H1 (cell line): ENCODE measurements around the gene ARHGEF6. TPM values are rescaled to one million over a fixed set of nuclear protein-coding genes. Genes with fewer than 3 reads are reported as not detected.

Experiments
- CTCF ChIA-PET: fragments of 300-600 bp; sonication (Branson Sonifier 250); formaldehyde crosslinking; loops from one replicate; lab custom pipeline; 2021; ENCODE audit not compliant: partially characterized antibody; lab: Charles Lee
- POLR2A ChIA-PET: fragments of 300-600 bp; sonication (Branson Sonifier 250); formaldehyde crosslinking; loops from one replicate; lab custom pipeline; 2021; ENCODE audit warnings: inconsistent platforms; ENCODE audit not compliant: partially characterized antibody; lab: Charles Lee
- DNase-seq, 2 experiments: peaks; one replicate each; pipeline versions ENCODE4 v3.0.0 to v3.0.0-alpha.2; 2010 to 2022; ENCODE audit warnings: low spot score in 2 of 2, low read depth in 1 of 2, mixed read lengths in 1 of 2
- FAIRE-seq: peaks from 2 replicates; lab custom pipeline; 2011; peaks lifted over from hg19 to GRCh38; lab: Jason Lieb, UNC
- H2AFZ ChIP-seq: 2 replicates; pipeline ENCODE4 v1.8.1; 2012; ENCODE audit warnings: low read length, inconsistent platforms
- H2AK5ac ChIP-seq: 2 replicates; pipeline ENCODE4 v1.6.1; 2013; ENCODE audit warnings: low read depth, low read length
- H2BK120ac ChIP-seq: replicated peaks from 2 replicates; pipeline ENCODE3; 2013; ENCODE audit warnings: low read depth, low read length, inconsistent platforms
- H2BK12ac ChIP-seq: 2 replicates; pipeline ENCODE4 v1.6.1; 2013; ENCODE audit warnings: low read depth, low read length
- H2BK15ac ChIP-seq: 2 replicates; pipeline ENCODE4 v1.6.1; 2013; ENCODE audit warnings: low read length
- H2BK20ac ChIP-seq: 2 replicates; pipeline ENCODE4 v1.6.1; 2013; ENCODE audit warnings: low read length
- H2BK5ac ChIP-seq: 2 replicates; pipeline ENCODE4 v1.6.1; 2013; ENCODE audit warnings: low read depth, low read length
- H3K14ac ChIP-seq: 2 replicates; pipeline ENCODE4 v1.6.1; 2013; ENCODE audit warnings: inconsistent platforms; ENCODE audit not compliant: insufficient read length
- H3K18ac ChIP-seq: 2 replicates; pipeline ENCODE4 v1.6.1; 2013; ENCODE audit warnings: low read length; ENCODE audit errors: extremely low read depth
- H3K23ac ChIP-seq: 2 replicates; pipeline ENCODE4 v1.6.1; 2013; ENCODE audit warnings: inconsistent platforms; ENCODE audit not compliant: insufficient read length
- H3K23me2 ChIP-seq: 2 replicates; pipeline ENCODE4 v1.6.1; 2013; ENCODE audit warnings: low read depth, low read length
- H3K27ac ChIP-seq: 2 replicates; pipeline ENCODE4 v1.6.1; 2011; ENCODE audit warnings: low read depth, low read length, inconsistent platforms
- H3K27me3 ChIP-seq, 4 experiments: replicated peaks in 1 of 4; 1 replicate in 1 of 4; 2 replicates in 3 of 4; pipeline versions ENCODE4 v1.6.1 to v1.8.1; 2011 to 2013; ENCODE audit warnings: low read length in 3 of 4, mild to moderate bottlenecking in 3 of 4, inconsistent platforms in 2 of 4, mixed read lengths in 2 of 4, moderate library complexity in 1 of 4; ENCODE audit not compliant: control insufficient read depth in 3 of 4, insufficient read depth in 3 of 4; ENCODE audit errors: extremely low read depth in 1 of 4
- H3K36me3 ChIP-seq, 4 experiments: 2 replicates each; pipeline versions ENCODE4 v1.6.1 to v1.8.1; 2011 to 2013; ENCODE audit warnings: mild to moderate bottlenecking in 4 of 4, low read length in 3 of 4, moderate library complexity in 2 of 4, control low read depth in 1 of 4, inconsistent platforms in 1 of 4; ENCODE audit not compliant: insufficient read depth in 4 of 4, control insufficient read depth in 2 of 4
- H3K4ac ChIP-seq: replicated peaks from 2 replicates; pipeline ENCODE3; 2013; ENCODE audit warnings: low read length, low read depth, mixed read lengths, inconsistent platforms; ENCODE audit not compliant: insufficient read length
- H3K4me1 ChIP-seq, 4 experiments: replicated peaks in 1 of 4; 1 replicate in 1 of 4; 2 replicates in 3 of 4; pipeline versions ENCODE4 v1.6.1 to v1.8.1; 2011 to 2013; ENCODE audit warnings: low read length in 3 of 4, inconsistent platforms in 2 of 4, mixed read lengths in 1 of 4; ENCODE audit not compliant: insufficient read depth in 4 of 4, control insufficient read depth in 3 of 4
- H3K4me2 ChIP-seq, 2 experiments: 2 replicates each; pipeline versions ENCODE4 v1.6.1 to v1.8.1; 2011 to 2013; ENCODE audit warnings: low read depth in 2 of 2, low read length in 2 of 2, control low read depth in 1 of 2, inconsistent platforms in 1 of 2, mild to moderate bottlenecking in 1 of 2; ENCODE audit not compliant: insufficient read depth in 1 of 2
- H3K4me3 ChIP-seq, 4 experiments: fragments of 200-600, 300-600 bp in 1 of 4; sonication (generic), shearing (Covaris generic), sonication (Bioruptor Twin) in 1 of 4; 2 replicates each; pipeline versions ENCODE4 v1.5.1 to v1.8.1; 2011 to 2016; ENCODE audit warnings: low read length in 4 of 4, low read depth in 3 of 4, control low read depth in 2 of 4, inconsistent platforms in 2 of 4, mild to moderate bottlenecking in 2 of 4, mixed read lengths in 1 of 4, moderate library complexity in 1 of 4; ENCODE audit not compliant: insufficient read depth in 2 of 4; ENCODE audit errors: extremely low read depth in 1 of 4
- H3K56ac ChIP-seq: replicated peaks from 2 replicates; pipeline ENCODE3; 2013; ENCODE audit warnings: low read depth, mild to moderate bottlenecking, mixed read lengths, low read length, inconsistent platforms; ENCODE audit not compliant: insufficient read length
- H3K79me1 ChIP-seq: 2 replicates; pipeline ENCODE4 v1.6.1; 2013; ENCODE audit warnings: low read depth, low read length, control low read depth
- H3K79me2 ChIP-seq, 2 experiments: 2 replicates each; pipeline versions ENCODE4 v1.6.1 to v1.8.1; 2012 to 2013; ENCODE audit warnings: low read length in 2 of 2, mild to moderate bottlenecking in 2 of 2, inconsistent platforms in 1 of 2; ENCODE audit not compliant: insufficient read depth in 2 of 2, control insufficient read depth in 1 of 2
- H3K9ac ChIP-seq, 4 experiments: replicated peaks in 1 of 4; 1 replicate in 1 of 4; 2 replicates in 3 of 4; pipeline versions ENCODE4 v1.6.1 to v1.8.1; 2011 to 2013; ENCODE audit warnings: low read depth in 3 of 4, low read length in 3 of 4, control low read depth in 2 of 4, mild to moderate bottlenecking in 2 of 4, moderate library complexity in 2 of 4, inconsistent platforms in 1 of 4; ENCODE audit errors: extremely low read depth in 1 of 4
- H3K9me3 ChIP-seq, 2 experiments: 2 replicates each; pipeline versions ENCODE4 v1.6.1 to v1.8.1; 2012 to 2013; ENCODE audit warnings: mild to moderate bottlenecking in 2 of 2, moderate library complexity in 2 of 2, control low read depth in 1 of 2, inconsistent platforms in 1 of 2, low read depth in 1 of 2, low read length in 1 of 2, mixed read lengths in 1 of 2; ENCODE audit not compliant: insufficient read depth in 2 of 2
- H4K20me1 ChIP-seq, 2 experiments: replicated peaks in 1 of 2; 2 replicates each; pipeline versions ENCODE3 to v1.8.1; 2011 to 2013; ENCODE audit warnings: inconsistent platforms in 2 of 2, low read length in 2 of 2, mild to moderate bottlenecking in 1 of 2; ENCODE audit not compliant: insufficient read depth in 2 of 2, control insufficient read depth in 1 of 2
- H4K5ac ChIP-seq: 2 replicates; pipeline ENCODE4 v1.6.1; 2013; ENCODE audit warnings: low read length, low read depth, mixed read lengths, inconsistent platforms; ENCODE audit not compliant: insufficient read length
- H4K8ac ChIP-seq: 2 replicates; pipeline ENCODE4 v1.8.0; 2013; ENCODE audit warnings: mild to moderate bottlenecking, moderate library complexity, low read length, inconsistent platforms; ENCODE audit not compliant: insufficient read depth; ENCODE audit errors: extremely low read depth
- H4K91ac ChIP-seq: replicated peaks from 2 replicates; pipeline ENCODE3; 2013; ENCODE audit warnings: low read length, mixed read lengths, inconsistent platforms; ENCODE audit not compliant: insufficient read length
- BCL11A ChIP-seq, 2 experiments: IDR thresholded peaks; one replicate each; pipeline ENCODE4 v1.6.1; 2011; ENCODE audit warnings: low read depth in 2 of 2, low read length in 2 of 2, mild to moderate bottlenecking in 2 of 2
- CREB1 ChIP-seq: IDR thresholded peaks from 2 replicates; pipeline ENCODE4 v1.6.1; 2012; ENCODE audit warnings: inconsistent platforms
- CTBP2 ChIP-seq: IDR thresholded peaks from 2 replicates; pipeline ENCODE4 v1.7.0; 2011; ENCODE audit warnings: borderline replicate concordance, mild to moderate bottlenecking, moderate library complexity, mixed read lengths, low read length; ENCODE audit not compliant: insufficient read depth, insufficient read length
- HDAC2 ChIP-seq, 2 experiments: fragments of 300-600 bp in 1 of 2; sonication (generic) in 1 of 2; IDR thresholded peaks; 2 replicates each; pipeline ENCODE4 v1.6.1; 2011 to 2012; ENCODE audit warnings: low read depth in 2 of 2, low read length in 2 of 2, mild to moderate bottlenecking in 2 of 2, moderate library complexity in 2 of 2, borderline replicate concordance in 1 of 2, inconsistent platforms in 1 of 2
- HDAC6 ChIP-seq: IDR thresholded peaks from one replicate; pipeline ENCODE4 v1.7.1; 2012; ENCODE audit warnings: low read depth, mild to moderate bottlenecking, inconsistent platforms, low read length, moderate library complexity
- KDM5A ChIP-seq: fragments of 200-600 bp; IDR thresholded peaks from 2 replicates; pipeline ENCODE4 v1.7.1; 2012; ENCODE audit warnings: mild to moderate bottlenecking, low read length, inconsistent platforms, mixed read lengths
- MAFK ChIP-seq: IDR thresholded peaks from 2 replicates; pipeline ENCODE4 v1.6.1; 2012; ENCODE audit warnings: low read depth, mild to moderate bottlenecking, improper control_type of control experiment, low read length
- RNF2 ChIP-seq: fragments of 200-900, 300-1000 bp; sonication (generic); IDR thresholded peaks from 2 replicates; pipeline ENCODE4 v1.7.1; 2016; ENCODE audit warnings: borderline replicate concordance, low read depth, mild to moderate bottlenecking, antibody characterized with exemption, low read length; ENCODE audit not compliant: poor library complexity, severe bottlenecking; ENCODE audit errors: missing control alignments
- TCF12 ChIP-seq: IDR thresholded peaks from 2 replicates; pipeline ENCODE4 v1.6.1; 2011; ENCODE audit warnings: low read depth, mild to moderate bottlenecking, low read length
- WGBS, 2 experiments: shearing (Covaris generic) in 1 of 2; methylation state at CpG; one replicate each; pipeline versions ENCODE4 v1.1.6 to v1.1.7; 2013 to 2015; ENCODE audit warnings: low lambda C conversion rate in 2 of 2, mixed read lengths in 2 of 2, inconsistent platforms in 1 of 2, low coverage in 1 of 2, missing lambda C conversion rate in 1 of 2; ENCODE audit not compliant: insufficient replicate concordance in 2 of 2, insufficient coverage in 1 of 2, insufficient read length in 1 of 2; ENCODE audit errors: extremely low coverage in 1 of 2, missing lambda C conversion rate in 1 of 2; 5-methylcytosine and 5-hydroxymethylcytosine counted together
- polyA plus RNA-seq, 7 experiments: library from polyadenylated mRNA; depleted of rRNA in 3 of 7; stranded (reverse) in 5 of 7; unstranded in 2 of 7; fragments of >200 nt in 5 of 7; fragments of 200-250 nt in 2 of 7; gene quantifications; 1 replicate in 5 of 7; 2 replicates in 1 of 7; 4 replicates in 1 of 7; pipeline versions ENCODE4 v1.2.1 to v1.2.3, GENCODE V29; 2011 to 2013; ENCODE audit warnings: missing spikeins in 2 of 7, mixed read lengths in 2 of 7
- total RNA-seq: library from RNA; stranded (reverse); fragmentation: NEBNext Ultra II Directional; extraction: Animal tissue kit (Norgen Biotek cat#: 25700); gene quantifications from 2 replicates; pipeline ENCODE4 v1.2.1, GENCODE V29; 2021
- TF ChIP-seq, protein P1 (sequence below): IDR thresholded peaks from 2 replicates; pipeline ENCODE4 v1.6.1; 2011; ENCODE audit warnings: low read depth, mild to moderate bottlenecking, low read length; ENCODE audit not compliant: insufficient read depth

The ARHGEF6 gene
- total and polyA plus RNA-seq, 2 of the 8 experiments (the other 6 are each of a cell fraction or from before 2014, with no cell fraction given), result 3.6 to 3.7 TPM

DNA sequence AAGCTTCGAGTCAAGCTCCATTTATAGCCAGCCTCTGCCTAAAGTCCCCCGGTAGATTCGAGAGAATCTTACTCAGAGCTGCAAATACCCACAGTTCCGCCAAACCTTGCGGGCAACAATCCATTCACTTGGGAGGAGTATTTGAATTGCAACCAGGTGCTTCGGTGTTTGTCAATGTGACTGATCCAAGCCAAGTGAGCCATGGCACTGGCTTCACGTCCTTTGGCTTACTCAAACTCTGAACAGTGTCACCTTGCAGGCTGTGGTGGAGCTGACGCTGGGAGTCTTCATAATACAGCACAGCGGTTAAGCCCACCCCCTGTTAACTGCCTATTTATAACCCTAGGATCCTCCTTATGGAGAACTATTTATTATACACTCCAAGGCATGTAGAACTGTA, 121.6 kb downstream of the ARHGEF6 start:
- H4K20me1 ChIP-seq, result no peaks in the 10 kb centered on the region
- no peak overlapping the region for H4K5ac ChIP-seq
- no peak overlapping the region for H2BK5ac ChIP-seq
- no peak overlapping the region for H3K27ac ChIP-seq
- no peak overlapping the region for H3K4ac ChIP-seq
- H3K23me2 ChIP-seq, result no peaks in the 10 kb centered on the region
- H3K79me2 ChIP-seq, result no peaks in the 10 kb centered on the region
- H3K27me3 ChIP-seq, result no peaks in the 10 kb centered on the region
- no peak overlapping the region for H2AK5ac ChIP-seq
- no peak overlapping the region for H3K18ac ChIP-seq
- WGBS, 2 experiments, result 91% methylated on average over 8 of the region's 9 CpGs; no CpG with 5 or more reads in 1 of the 2 experiments
- H3K14ac ChIP-seq, result no peak overlapping the region
- no peak overlapping the region for H4K8ac ChIP-seq
- H3K4me2 ChIP-seq, result no peak overlapping the region
- DNase-seq (no peak), FAIRE-seq (no peak)
- H3K79me1 ChIP-seq, result no peaks in the 10 kb centered on the region
- no peak overlapping the region for H2BK120ac ChIP-seq
- peaks cover 0 to 3% of the 10 kb centered on the region in 2 experiments; a peak in 1 of 4 replicates for H3K9me3 ChIP-seq
- POLR2A ChIA-PET, result no interaction called here
- H2BK15ac ChIP-seq, result no peak overlapping the region
- no peaks in the 10 kb centered on the region for H3K36me3 ChIP-seq
- no peak overlapping the region for H3K56ac ChIP-seq
- no peak overlapping the region for H3K4me3 ChIP-seq
- no peak overlapping the region for H2BK20ac ChIP-seq
- CTCF ChIA-PET, result interaction anchor here (1.0 kb wide), 1 partner anchor 36 kb away, joined by 4 read pairs; no protein-coding TSS in a partner anchor
- H2AFZ ChIP-seq, result no peak overlapping the region
- no peak overlapping the region for H2BK12ac ChIP-seq
- no peak overlapping the region for H3K23ac ChIP-seq
- no peak overlapping the region for H3K9ac ChIP-seq
- H3K4me1 ChIP-seq, result no peaks in the 10 kb centered on the region
- H4K91ac ChIP-seq, result no peak overlapping the region
- TF ChIP-seq MAFK, result no peak
- TF ChIP-seq CTBP2, result no peak
- no peak for TF ChIP-seq HDAC6
- TF ChIP-seq, protein P1, sequence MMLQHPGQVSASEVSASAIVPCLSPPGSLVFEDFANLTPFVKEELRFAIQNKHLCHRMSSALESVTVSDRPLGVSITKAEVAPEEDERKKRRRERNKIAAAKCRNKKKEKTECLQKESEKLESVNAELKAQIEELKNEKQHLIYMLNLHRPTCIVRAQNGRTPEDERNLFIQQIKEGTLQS, result no peak
- TF ChIP-seq TCF12, result no peak
- no peak for TF ChIP-seq HDAC2 (IDR thresholded peaks at IDR 0.05; ENCODE audit: borderline replicate concordance in 1 of 2, low read depth in 2 of 2, low read length in 2 of 2)
- TF ChIP-seq RNF2, result no peak
- no peak for TF ChIP-seq BCL11A (IDR thresholded peaks at IDR 0.05; ENCODE audit: low read depth in 2 of 2, low read length in 2 of 2)
- TF ChIP-seq KDM5A, result no peak
- no peak for TF ChIP-seq CREB1
